ENCODE data around the gene DSP. TPM values are rescaled to one million over a fixed set of nuclear protein-coding genes. Genes with fewer than 3 reads are reported as not detected.

Gene DSP
- total and polyA plus RNA-seq, 2 experiments from 2014 or later = 76.4 to 108 TPM

DNA sequence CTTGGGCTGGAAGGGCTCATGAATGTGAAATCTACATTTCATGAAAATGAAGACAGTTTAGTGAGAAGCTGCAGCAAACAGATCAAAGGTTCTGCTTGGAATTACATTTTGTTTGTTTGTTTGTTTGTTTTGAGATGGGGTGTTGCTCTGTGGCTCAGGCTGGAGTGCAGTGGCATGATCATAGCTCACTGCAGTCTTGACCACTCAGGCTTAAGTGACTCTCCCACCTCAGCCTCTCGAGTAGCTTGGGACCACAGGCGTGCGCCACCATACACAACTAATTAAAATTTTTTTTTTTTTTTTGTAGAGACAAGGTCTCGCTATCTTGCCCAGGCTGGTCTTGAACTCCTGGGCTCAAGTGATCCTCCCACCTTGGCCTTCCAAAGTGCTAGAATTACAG, 5.8 kb downstream of the DSP start:
- peaks cover 98% of the 10 kb centered on the region for H3K79me2 ChIP-seq (ENCODE audit: insufficient read depth)
- 83 to 91% methylated on average over 4 of the region's 4 CpGs for WGBS, 2 experiments (ENCODE audit: low coverage in 1 of 2, low lambda C conversion rate in 2 of 2, missing lambda C conversion rate in 2 of 2)
- H3K27me3 ChIP-seq (replicated peaks; ENCODE audit: insufficient read depth) = no peaks in the 10 kb centered on the region
- H3K36me3 ChIP-seq (ENCODE audit: low read depth) = peaks cover 6% of the 10 kb centered on the region; the same call in 1 of the 2 replicates
- no peak overlapping the region for H3K9ac ChIP-seq
- H3K4me2 ChIP-seq (ENCODE audit: unreplicated experiment) = no peak overlapping the region
- H4K20me1 ChIP-seq (ENCODE audit: insufficient read depth) = no peaks in the 10 kb centered on the region
- TF ChIP-seq EZH2phosphoT487 (IDR thresholded peaks at IDR 0.05; ENCODE audit: insufficient read depth, low read depth) = no peak
- TF ChIP-seq EZH2 (IDR thresholded peaks at IDR 0.05; ENCODE audit: insufficient read depth, poor library complexity, severe bottlenecking) = no peak
- H3F3A ChIP-seq (ENCODE audit: insufficient read depth) = peaks cover 21% of the 10 kb centered on the region; the same call in 1 of the 2 replicates
- no peak overlapping the region for H3K27ac ChIP-seq
- no peak overlapping the region for H2AFZ ChIP-seq
- DNase-seq = no peak
- H3K4me3 ChIP-seq = no peak overlapping the region
- H3K9me3 ChIP-seq (ENCODE audit: low read depth) = no peaks in the 10 kb centered on the region
- H3K9me2 ChIP-seq (ENCODE audit: insufficient read depth) = no peaks in the 10 kb centered on the region
- peaks cover 26% of the 10 kb centered on the region for H3K4me1 ChIP-seq (ENCODE audit: insufficient read depth)
- in situ Hi-C loops (cut with MboI) = no loop called here

DNA sequence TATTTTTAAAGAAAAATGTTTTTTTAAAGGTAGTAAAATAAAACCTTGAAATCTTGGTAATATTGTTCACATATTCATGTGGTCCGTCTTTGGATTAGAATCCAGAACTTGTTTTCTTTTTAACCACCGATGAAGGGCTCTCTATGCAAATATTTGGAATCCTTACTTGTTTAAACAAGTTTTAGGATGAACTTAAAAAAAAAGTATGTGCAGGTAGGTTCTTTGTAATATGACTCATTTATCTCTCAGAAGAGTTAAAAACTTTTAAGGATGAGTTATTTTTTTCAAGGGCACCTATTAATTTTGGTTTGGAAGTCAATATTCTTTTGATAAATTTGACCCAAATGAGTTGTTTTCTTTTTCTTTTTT, 8.9 kb downstream of the DSP start:
- peaks cover 10% of the 10 kb centered on the region for H3K4me1 ChIP-seq (ENCODE audit: insufficient read depth)
- no peaks in the 10 kb centered on the region for H4K20me1 ChIP-seq (ENCODE audit: insufficient read depth)
- in situ Hi-C loops (cut with MboI) = no loop called here
- no peak for TF ChIP-seq EZH2phosphoT487 (IDR thresholded peaks at IDR 0.05; ENCODE audit: insufficient read depth, low read depth)
- no peaks in the 10 kb centered on the region for H3K27me3 ChIP-seq (replicated peaks; ENCODE audit: insufficient read depth)
- peaks cover 100% of the 10 kb centered on the region for H3K79me2 ChIP-seq (ENCODE audit: insufficient read depth)
- DNase-seq = no peak
- H3K36me3 ChIP-seq (ENCODE audit: low read depth) = peaks cover 6% of the 10 kb centered on the region; the same call in 1 of the 2 replicates
- H3K9me2 ChIP-seq (ENCODE audit: insufficient read depth) = no peaks in the 10 kb centered on the region
- H3F3A ChIP-seq (ENCODE audit: insufficient read depth) = peaks cover 8% of the 10 kb centered on the region; the same call in 1 of the 2 replicates
- H3K9ac ChIP-seq = no peak overlapping the region
- H3K4me3 ChIP-seq = no peak overlapping the region
- H2AFZ ChIP-seq = no peak overlapping the region
- H3K4me2 ChIP-seq (ENCODE audit: unreplicated experiment) = no peak overlapping the region
- no peak overlapping the region for H3K27ac ChIP-seq
- H3K9me3 ChIP-seq (ENCODE audit: low read depth) = no peaks in the 10 kb centered on the region
- WGBS, 2 experiments (ENCODE audit: low coverage in 1 of 2, low lambda C conversion rate in 2 of 2, missing lambda C conversion rate in 2 of 2) = 87 to 94% methylated on average over 2 of the region's 2 CpGs

DNA sequence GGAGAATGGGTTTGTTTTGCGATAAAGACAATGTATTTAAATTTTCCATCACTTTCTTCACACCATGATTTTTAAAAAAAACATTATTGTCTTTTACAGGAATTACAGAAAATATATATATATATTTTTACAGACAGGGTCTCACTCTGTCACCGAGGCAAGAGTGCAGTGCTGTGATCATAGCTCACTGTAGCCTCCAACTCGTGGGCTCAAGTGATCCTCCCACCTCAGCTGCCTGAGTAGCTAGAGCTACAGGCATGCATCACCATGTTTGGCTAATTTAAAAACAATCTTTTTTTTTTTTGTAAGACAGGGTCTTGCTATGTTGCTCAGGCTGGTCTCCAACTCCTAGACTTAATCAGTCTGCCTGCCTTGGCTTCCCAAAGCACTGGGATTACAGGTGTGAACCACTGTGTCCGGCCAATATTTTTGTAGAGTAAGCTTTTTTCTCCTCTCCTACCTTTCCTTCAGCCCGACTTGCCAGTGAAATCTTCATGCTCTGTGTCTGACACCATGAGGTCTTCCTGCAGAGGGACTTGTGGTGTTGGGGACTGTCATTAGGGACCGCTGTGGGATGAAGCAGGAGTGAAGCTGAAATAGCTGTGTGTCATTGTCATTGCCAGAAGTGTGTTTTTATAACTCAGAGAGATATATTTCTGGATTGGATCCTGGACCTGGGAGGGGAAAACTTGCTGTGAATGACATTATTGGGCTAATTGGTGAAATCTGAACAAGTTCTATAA, 13.2 kb downstream of the DSP start:
- Histone ChIP-seq H4K20me1 (ENCODE audit: insufficient read depth) (no peaks in the 10 kb centered on the region), H3K79me2 (ENCODE audit: insufficient read depth) (peaks cover 83% of the 10 kb centered on the region), H3K4me3 (no peak overlapping the region), H2AFZ (no peak overlapping the region), H3K36me3 (ENCODE audit: low read depth) (peaks cover 37% of the 10 kb centered on the region), H3F3A (ENCODE audit: insufficient read depth) (peaks cover 15% of the 10 kb centered on the region; the same call in 1 of the 2 replicates), H3K9ac (no peak overlapping the region), H3K27me3 (replicated peaks; ENCODE audit: insufficient read depth) (no peaks in the 10 kb centered on the region), H3K9me2 (ENCODE audit: insufficient read depth) (no peaks in the 10 kb centered on the region), H3K4me1 (ENCODE audit: insufficient read depth) (0 out of 2 replicates have a peak, but pooled peaks cover 4% of the 10 kb centered on the region), H3K27ac (no peak overlapping the region), H3K4me2 (ENCODE audit: unreplicated experiment) (no peak overlapping the region), H3K9me3 (ENCODE audit: low read depth) (no peaks in the 10 kb centered on the region)
- in situ Hi-C loops (cut with MboI) = no loop called here
- no peak for TF ChIP-seq EZH2phosphoT487 (IDR thresholded peaks at IDR 0.05; ENCODE audit: insufficient read depth, low read depth)
- TF ChIP-seq EZH2 (IDR thresholded peaks at IDR 0.05; ENCODE audit: insufficient read depth, poor library complexity, severe bottlenecking) = no peak
- 56 to 60% methylated on average over 6 of the region's 6 CpGs for WGBS, 2 experiments (ENCODE audit: low coverage in 1 of 2, low lambda C conversion rate in 2 of 2, missing lambda C conversion rate in 2 of 2)
- DNase-seq = peak; percentile 35

DNA sequence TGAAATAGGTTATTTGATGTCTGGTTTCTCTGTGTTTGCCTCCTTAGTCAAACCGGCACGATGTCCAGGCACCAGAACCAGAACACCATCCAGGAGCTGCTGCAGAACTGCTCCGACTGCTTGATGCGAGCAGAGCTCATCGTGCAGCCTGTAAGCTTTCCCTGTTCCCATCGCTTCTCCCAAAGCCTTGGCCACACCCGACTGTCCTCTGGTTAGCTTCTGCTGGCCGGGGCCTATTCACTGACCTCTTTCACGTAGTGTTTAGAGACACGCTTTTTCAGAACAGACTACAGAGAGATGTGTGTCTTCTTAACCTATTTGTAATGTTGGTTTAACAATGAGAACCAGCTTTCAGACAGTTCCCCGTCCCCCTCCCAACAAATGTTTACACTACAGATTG, 14.2 kb downstream of the DSP start:
- TF ChIP-seq EZH2 (IDR thresholded peaks at IDR 0.05; ENCODE audit: insufficient read depth, poor library complexity, severe bottlenecking) = no peak
- H3K4me1 ChIP-seq (ENCODE audit: insufficient read depth) = 0 out of 2 replicates have a peak, but pooled peaks cover 10% of the 10 kb centered on the region
- DNase-seq = no peak
- no peak overlapping the region for H3K9ac ChIP-seq
- no peaks in the 10 kb centered on the region for H3K9me3 ChIP-seq (ENCODE audit: low read depth)
- no peaks in the 10 kb centered on the region for H3K9me2 ChIP-seq (ENCODE audit: insufficient read depth)
- H3K27ac ChIP-seq = no peak overlapping the region
- peaks cover 78% of the 10 kb centered on the region for H3K79me2 ChIP-seq (ENCODE audit: insufficient read depth)
- H3K27me3 ChIP-seq (replicated peaks; ENCODE audit: insufficient read depth) = no peaks in the 10 kb centered on the region
- in situ Hi-C loops (cut with MboI) = no loop called here
- 76 to 85% methylated on average over 11 of the region's 11 CpGs for WGBS, 2 experiments (ENCODE audit: low coverage in 1 of 2, low lambda C conversion rate in 2 of 2, missing lambda C conversion rate in 2 of 2)
- no peak overlapping the region for H3K4me2 ChIP-seq (ENCODE audit: unreplicated experiment)
- H3K4me3 ChIP-seq = no peak overlapping the region
- peaks cover 25% of the 10 kb centered on the region for H3F3A ChIP-seq (ENCODE audit: insufficient read depth)
- H2AFZ ChIP-seq = no peak overlapping the region
- H4K20me1 ChIP-seq (ENCODE audit: insufficient read depth) = no peaks in the 10 kb centered on the region
- peaks cover 40% of the 10 kb centered on the region for H3K36me3 ChIP-seq (ENCODE audit: low read depth)
